Measurements from ENCODE around the gene INO80. TPM values are rescaled to one million over a fixed set of nuclear protein-coding genes. Genes with fewer than 3 reads are reported as not detected.

The INO80 gene
- total RNA-seq, 4 donors from 2014 or later, result 25.5 to 33.0 (median 27.8) TPM

DNA sequence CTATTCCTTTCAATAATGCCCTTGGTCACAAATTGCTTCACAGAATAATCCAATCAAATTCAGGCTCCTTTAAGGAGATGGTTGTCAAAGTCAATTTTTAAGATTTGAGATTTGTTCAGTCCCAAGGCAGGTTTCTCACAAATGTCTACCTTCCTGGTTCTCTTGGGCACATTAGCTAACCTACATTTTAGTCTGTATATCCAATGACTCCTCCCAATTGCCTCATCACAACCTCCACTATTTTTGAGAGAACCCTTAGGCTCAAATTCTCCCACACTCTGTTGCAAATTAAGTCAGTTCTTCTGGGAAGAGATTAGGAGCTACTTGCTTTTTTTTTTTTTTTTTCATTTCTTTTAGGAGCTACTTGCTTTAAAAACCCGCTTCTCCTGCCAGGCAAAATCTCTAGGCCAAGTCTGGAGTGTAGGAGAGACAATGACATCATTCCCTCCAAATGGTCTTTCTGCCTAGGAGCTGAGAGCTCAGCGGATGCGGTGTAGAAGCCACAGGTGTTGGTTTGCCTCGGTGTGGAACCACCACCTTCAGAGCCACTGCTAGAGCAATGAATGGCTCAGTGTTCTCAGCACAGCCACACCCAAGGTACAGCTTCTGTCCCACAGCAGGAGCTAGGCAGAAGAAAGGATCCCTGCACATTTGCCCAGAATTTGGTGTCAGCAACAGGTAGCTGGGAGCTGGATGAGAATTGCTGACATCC, 10.0 kb upstream of the INO80 start:
- peaks cover 3 to 11% (median 5%) of the 10 kb centered on the region in 3 donors for H3K27me3 ChIP-seq
- intact Hi-C loops (cut with DNase I; ENCODE audit: low total_unique reads) (no loop called here), in situ Hi-C loops (cut with MboI; ENCODE audit: low sequenced_read_pairs in 4 of 4) (no loop called here)
- DNase-seq (no peak), ATAC-seq (no peak)
- H3K4me3 ChIP-seq, result no peak overlapping the region
- no peak overlapping the region for H3K27ac ChIP-seq
- H3K9me3 ChIP-seq, result no peaks in the 10 kb centered on the region
- H3K4me1 ChIP-seq, result no peaks in the 10 kb centered on the region
- TF ChIP-seq, protein P1, sequence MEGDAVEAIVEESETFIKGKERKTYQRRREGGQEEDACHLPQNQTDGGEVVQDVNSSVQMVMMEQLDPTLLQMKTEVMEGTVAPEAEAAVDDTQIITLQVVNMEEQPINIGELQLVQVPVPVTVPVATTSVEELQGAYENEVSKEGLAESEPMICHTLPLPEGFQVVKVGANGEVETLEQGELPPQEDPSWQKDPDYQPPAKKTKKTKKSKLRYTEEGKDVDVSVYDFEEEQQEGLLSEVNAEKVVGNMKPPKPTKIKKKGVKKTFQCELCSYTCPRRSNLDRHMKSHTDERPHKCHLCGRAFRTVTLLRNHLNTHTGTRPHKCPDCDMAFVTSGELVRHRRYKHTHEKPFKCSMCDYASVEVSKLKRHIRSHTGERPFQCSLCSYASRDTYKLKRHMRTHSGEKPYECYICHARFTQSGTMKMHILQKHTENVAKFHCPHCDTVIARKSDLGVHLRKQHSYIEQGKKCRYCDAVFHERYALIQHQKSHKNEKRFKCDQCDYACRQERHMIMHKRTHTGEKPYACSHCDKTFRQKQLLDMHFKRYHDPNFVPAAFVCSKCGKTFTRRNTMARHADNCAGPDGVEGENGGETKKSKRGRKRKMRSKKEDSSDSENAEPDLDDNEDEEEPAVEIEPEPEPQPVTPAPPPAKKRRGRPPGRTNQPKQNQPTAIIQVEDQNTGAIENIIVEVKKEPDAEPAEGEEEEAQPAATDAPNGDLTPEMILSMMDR (IDR thresholded peaks at IDR 0.05 in 4 of 5, conservative IDR thresholded peaks at IDR 0.05 in 1 of 5), result no peak
- TF ChIP-seq POLR2A (IDR thresholded peaks at IDR 0.05), result no peak
- no peaks in the 10 kb centered on the region for H3K36me3 ChIP-seq

DNA sequence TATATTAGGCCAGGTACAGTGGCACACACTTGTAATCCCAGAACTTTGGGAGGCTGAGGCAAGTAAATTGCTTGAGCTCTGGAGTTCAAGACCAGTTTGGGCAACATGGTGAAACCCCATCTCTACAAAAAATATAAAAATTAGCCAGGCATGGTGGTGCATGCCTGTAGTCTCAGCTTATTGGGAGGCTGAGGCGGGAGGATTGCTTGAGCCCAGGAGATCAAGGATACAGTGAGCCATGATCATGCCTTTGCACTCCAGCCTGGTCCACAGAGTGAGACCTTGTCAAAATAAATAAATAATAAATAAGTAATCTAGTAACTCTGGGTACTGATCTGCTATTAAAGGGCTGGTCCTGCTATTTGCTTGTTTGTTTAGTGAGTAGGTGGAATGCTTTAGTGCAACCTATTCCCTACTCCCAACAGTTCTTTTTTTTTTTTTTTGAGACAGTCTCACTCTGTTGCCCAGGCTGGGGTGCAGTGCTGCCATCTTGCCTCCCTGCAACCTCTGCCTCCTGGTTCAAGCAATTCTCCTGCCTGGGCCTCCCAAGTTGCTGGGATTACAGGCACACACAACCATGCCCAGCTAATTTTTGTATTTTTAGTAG, 9.1 kb upstream of the INO80 start:
- in situ Hi-C loops (cut with MboI; ENCODE audit: low sequenced_read_pairs in 4 of 4) (no loop called here), intact Hi-C loops (cut with DNase I; ENCODE audit: low total_unique reads) (no loop called here)
- TF ChIP-seq POLR2A (IDR thresholded peaks at IDR 0.05), result no peak
- TF ChIP-seq, protein P1 (IDR thresholded peaks at IDR 0.05 in 4 of 5, conservative IDR thresholded peaks at IDR 0.05 in 1 of 5), result no peak
- Histone ChIP-seq H3K36me3 (no peaks in the 10 kb centered on the region), H3K9me3 (no peaks in the 10 kb centered on the region), H3K27ac (no peak overlapping the region), H3K4me3 (no peak overlapping the region), H3K4me1 (no peaks in the 10 kb centered on the region), H3K27me3 (peaks cover 3 to 11% (median 5%) of the 10 kb centered on the region in 3 donors)
- no peak for ATAC-seq
- DNase-seq, result no peak

DNA sequence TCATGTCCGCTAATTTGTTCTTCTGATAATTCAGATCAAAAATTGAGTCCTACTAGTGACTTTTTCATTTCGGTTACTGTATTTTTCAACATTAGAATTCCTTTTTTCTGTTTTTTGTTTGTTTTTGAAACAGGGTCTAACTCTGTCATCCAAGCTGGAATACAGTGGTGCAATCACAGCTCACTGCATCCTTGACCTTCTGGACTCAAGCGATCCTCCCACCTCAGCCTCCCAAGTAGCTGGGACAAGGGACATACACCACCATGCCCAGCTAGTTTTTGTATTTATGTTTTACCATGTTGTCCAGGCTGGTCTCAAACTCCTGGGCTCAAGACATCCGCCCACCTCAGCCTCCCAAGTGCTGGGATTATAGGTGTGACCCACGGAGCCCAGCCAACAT, 8.0 kb upstream of the INO80 start:
- DNase-seq (no peak), ATAC-seq (no peak)
- in situ Hi-C loops (cut with MboI; ENCODE audit: low sequenced_read_pairs in 4 of 4) (loop anchor here in 1 of 4 donors (25.0 kb wide), 1 partner anchor 213 kb away; the partner anchor contains the start of genes NUSAP1 and OIP5), intact Hi-C loops (cut with DNase I; ENCODE audit: low total_unique reads) (no loop called here)
- no peak overlapping the region for H3K27ac ChIP-seq
- H3K4me3 ChIP-seq, result no peak overlapping the region
- H3K4me1 ChIP-seq, result no peaks in the 10 kb centered on the region
- H3K27me3 ChIP-seq, result peaks cover 3 to 11% (median 5%) of the 10 kb centered on the region in 3 donors
- no peaks in the 10 kb centered on the region for H3K36me3 ChIP-seq
- no peaks in the 10 kb centered on the region for H3K9me3 ChIP-seq
- TF ChIP-seq, protein P1 (IDR thresholded peaks at IDR 0.05 in 4 of 5, conservative IDR thresholded peaks at IDR 0.05 in 1 of 5), result no peak
- no peak for TF ChIP-seq POLR2A (IDR thresholded peaks at IDR 0.05)

DNA sequence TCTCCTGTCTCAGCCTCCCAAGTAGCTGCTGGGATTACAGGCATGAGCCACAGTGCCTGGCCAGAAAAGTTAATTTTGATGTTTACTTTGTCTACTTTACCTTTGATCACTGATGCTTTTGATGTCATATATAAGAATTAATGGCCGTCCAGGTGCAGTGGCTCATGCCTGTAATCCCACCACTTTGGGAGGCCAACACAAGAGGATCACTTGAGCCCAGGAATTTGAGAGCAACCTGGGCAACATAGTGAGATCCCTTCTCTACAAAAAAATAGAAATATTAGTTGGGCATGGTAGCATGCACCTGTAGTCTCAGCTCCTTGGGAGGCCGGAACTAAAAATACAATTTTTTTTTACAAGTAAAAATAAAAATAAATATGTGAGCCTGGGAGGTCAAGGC, 6.8 kb upstream of the INO80 start:
- H3K4me3 ChIP-seq, result no peak overlapping the region
- H3K9me3 ChIP-seq, result no peaks in the 10 kb centered on the region
- no peak overlapping the region for H3K27ac ChIP-seq
- no peaks in the 10 kb centered on the region for H3K4me1 ChIP-seq
- peaks cover 3 to 11% (median 5%) of the 10 kb centered on the region in 3 donors for H3K27me3 ChIP-seq
- in situ Hi-C loops (cut with MboI; ENCODE audit: low sequenced_read_pairs in 4 of 4) (loop anchor here in 1 of 4 donors (25.0 kb wide), 1 partner anchor 214 kb away; the partner anchor contains the start of genes NUSAP1 and OIP5), intact Hi-C loops (cut with DNase I; ENCODE audit: low total_unique reads) (no loop called here)
- DNase-seq, result no peak
- no peaks in the 10 kb centered on the region for H3K36me3 ChIP-seq
- TF ChIP-seq POLR2A (IDR thresholded peaks at IDR 0.05), result no peak
- TF ChIP-seq, protein P1 (IDR thresholded peaks at IDR 0.05 in 4 of 5, conservative IDR thresholded peaks at IDR 0.05 in 1 of 5), result no peak
- ATAC-seq, result no peak
